ENCODE measurements around the gene DNAJC11.

DNA sequence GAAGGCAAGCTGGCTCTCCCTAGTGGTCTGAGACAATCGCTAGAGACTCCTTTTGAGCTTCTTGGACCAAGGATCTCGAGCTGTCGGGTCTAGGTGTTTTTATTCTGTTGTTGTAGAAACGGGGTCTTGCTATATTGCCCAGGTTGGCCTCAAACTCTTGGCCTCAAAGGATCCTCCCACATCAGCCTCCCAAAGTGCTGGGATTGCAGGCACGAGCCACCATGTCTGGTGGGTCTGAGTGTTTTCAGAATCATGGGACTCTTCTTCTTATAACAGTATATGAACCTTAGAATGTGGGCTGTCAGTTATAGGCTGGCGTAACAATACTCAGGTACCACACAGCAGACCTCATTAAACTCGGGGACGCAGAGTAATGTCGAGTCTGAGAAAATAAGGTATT is 33.1 kb downstream of the DNAJC11 start:
- TF ChIP-seq CTCF (conservative IDR thresholded peaks at IDR 0.05 in 1 of 2, IDR thresholded peaks at IDR 0.05 in 1 of 2; ENCODE audit: extremely low read depth in 1 of 2, insufficient read depth in 1 of 2, low read depth in 1 of 2, low read length in 2 of 2) (no peak), EZH2 (IDR thresholded peaks at IDR 0.05; ENCODE audit: borderline replicate concordance, low read length) (no peak)

All from mammary epithelial cell (primary cell).